NAMALWA (cell line): Measurements from ENCODE around the gene TMEM151A.

Source experiments
- DNase-seq: peaks from one replicate; pipeline ENCODE4 v3.0.0-alpha.2; 2015; ENCODE audit warnings: low spot score

The TMEM151A gene

DNA sequence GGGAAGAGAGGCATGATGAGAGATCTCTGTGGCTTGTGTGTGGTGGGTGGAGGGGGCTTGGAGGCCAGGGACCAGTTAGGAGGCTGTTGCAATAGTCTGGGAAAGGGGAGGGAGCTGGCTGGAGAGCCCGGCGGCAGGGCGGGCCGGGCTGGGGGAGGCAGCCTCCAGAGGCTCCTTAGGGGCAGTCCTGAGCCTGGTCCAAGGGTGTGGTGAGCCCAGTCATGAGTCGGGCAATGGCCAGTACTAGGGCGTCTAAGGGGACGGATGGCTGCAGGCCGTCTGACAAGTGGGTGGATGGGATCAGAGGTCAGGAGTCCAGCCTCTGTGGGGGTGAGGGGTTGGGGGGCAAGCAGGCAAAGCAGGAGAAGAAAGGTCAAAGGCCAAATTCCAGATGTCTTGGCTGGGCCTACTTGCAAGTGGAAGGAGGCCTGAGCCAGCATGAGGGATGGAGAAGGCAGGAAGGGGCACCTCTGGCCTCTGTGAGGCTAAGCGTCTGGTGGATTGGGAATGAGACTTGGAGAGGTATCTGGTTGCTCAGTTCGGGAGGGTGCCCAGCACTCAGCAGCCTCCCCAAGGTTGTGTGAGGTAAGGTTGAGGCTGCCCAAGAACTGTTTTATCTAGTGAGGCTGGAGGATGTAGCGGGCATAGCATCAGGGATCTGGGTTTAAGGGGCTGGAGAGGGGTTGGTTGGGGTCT is 31.2 kb downstream of the TMEM151A start:
- DNase-seq, result no peak

DNA sequence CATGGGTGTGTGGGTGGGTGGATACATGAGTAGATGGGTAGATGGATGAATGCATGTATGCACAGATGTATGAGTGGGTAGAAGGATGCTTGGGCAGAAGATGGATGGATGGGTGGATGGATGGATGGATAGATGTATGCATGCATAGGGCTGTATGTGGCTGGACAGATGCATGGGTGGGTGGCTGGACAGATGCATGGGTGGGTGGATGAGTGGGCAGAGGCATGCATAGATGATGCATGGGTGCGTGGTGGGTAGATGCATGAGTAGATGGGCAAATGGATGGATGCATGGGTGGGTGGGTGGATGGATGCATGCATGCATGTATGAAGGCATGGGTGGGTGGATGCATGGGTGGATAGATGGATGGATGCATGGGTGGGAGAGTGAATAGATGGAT is 32.0 kb downstream of the TMEM151A start:
- DNase-seq, result no peak

- no peak for DNase-seq
Measured at GRCh38 chr11:66324664-66325063, 33.0 kb downstream of the TMEM151A start.

DNA sequence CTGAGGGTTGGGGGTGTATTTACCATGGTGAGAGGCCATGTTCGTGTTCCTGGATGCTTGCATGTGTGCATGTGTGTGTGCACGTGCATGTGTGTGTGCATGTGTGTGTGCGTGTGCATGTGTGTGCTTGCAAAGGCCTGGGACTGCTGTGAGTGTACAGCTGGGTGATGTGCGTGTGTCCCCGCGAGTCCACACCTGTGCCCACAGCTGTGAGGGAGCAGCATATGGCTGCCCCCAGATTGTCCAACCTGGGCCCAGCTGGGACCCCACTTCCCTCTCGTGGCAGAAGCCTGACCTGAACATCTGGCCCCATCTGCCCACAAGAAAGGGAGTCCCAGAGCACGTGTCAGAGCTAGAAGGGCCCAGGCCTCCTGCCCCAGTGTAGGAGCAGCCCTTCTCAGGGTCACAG is 33.6 kb downstream of the TMEM151A start:
- peak; percentile 79 for DNase-seq

DNA sequence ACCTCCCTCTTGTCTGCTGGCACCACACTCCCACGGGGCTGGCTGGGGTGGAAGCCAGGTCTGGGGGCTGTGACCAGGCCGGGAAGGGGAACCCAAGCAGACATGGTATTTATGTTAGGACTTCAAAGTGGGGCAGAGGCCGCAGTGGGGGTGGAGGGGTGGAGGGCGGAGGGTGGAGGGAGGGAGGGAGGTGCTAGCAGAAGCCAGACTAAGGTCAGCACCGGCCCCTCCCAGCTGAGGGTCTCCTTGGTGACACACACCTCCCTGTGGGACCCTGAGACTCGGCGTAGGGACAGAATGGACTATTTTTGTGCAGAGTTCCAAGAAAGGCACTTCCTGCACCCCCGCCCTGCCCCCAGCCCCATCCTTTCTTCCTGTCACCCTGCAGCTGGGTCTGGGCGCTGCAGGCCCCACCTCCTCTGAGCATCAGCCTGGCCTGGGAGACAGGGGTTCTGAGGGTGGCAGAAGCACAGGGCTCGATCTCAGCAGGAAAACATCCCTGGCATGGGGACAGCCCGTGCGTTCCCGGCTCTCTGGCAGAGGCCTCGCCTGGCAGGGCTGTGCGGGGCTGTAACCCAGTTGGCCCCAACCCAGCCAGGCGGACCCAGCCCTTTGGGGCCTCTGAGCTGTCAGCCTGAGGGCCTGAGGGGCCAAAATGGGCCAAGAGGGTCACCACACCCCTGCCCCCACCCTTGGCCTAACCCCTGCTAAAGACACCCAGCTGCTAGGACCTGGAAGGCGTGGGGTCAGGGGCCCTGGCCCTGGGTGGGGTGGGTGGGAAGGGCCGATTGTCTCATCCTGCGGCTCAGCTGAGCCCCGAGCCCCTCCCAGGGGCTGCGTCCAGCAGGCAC is 34.8 kb downstream of the TMEM151A start:
- DNase-seq, result no peak

GRCh38 chr11:66327171-66328030 is 35.7 kb downstream of the TMEM151A start:
- DNase-seq, result no peak

DNA sequence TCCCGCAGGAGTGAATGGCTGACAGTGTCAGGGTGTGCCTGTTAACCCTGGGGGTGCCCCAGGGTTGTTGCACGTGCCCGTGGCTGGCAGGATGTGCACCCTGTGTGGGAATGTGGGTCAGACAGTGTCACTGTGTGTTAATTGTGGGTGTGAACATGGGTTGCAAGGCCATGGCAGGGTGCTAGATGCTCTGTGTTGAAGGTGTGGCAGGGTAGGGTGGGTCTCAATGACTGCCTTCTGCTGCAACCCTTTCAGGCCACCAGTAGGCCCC is 36.3 kb downstream of the TMEM151A start:
- no peak for DNase-seq

GRCh38 chr11:66328302-66329144 is 36.8 kb downstream of the TMEM151A start:
- DNase-seq, result peak; percentile 89

DNA sequence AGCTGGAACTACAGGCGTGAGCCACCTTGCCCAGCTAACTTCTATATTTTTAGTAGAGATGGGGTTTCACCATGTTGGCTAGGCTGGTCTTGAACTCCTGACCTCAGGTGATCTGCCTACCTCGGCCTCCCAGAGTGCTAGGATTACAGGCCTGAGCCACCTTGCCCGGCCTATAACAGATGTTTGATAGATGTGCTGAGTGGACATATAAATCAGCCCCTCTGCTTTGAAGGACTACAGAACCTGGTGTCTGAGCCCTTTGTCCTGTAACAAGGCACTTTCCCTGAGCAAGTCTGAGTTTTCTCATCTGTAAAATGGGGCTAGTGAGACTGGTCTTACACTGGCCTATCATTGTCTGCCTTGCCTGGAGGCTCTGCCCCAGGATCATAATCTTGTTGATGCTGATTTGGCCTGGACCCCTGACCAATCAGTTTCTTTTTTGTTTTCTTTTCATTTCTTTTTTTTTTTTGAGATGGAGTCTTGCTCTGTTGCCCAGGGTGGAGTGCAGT is 37.5 kb downstream of the TMEM151A start:
- DNase-seq, result no peak

DNA sequence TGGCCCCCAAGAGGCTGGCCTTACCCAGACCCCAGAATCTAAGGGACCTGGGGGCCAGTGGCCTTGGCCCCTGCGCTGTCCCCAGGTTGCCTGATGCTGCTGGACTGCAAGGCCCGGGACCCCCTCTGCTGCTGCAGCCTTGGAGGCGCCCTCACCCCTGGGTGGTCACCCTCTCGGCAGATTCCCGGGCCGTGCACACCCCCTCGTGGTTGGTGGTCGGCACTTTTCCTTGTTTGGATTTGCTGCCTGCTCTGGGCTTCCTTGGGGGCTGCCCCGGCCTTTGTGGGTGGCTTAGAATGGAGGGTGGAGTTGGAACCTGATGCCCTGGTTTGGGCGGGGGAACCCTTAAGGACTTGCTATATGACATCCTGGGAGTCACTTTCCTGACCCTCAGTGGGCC is 39.2 kb downstream of the TMEM151A start:
- no peak for DNase-seq

DNA sequence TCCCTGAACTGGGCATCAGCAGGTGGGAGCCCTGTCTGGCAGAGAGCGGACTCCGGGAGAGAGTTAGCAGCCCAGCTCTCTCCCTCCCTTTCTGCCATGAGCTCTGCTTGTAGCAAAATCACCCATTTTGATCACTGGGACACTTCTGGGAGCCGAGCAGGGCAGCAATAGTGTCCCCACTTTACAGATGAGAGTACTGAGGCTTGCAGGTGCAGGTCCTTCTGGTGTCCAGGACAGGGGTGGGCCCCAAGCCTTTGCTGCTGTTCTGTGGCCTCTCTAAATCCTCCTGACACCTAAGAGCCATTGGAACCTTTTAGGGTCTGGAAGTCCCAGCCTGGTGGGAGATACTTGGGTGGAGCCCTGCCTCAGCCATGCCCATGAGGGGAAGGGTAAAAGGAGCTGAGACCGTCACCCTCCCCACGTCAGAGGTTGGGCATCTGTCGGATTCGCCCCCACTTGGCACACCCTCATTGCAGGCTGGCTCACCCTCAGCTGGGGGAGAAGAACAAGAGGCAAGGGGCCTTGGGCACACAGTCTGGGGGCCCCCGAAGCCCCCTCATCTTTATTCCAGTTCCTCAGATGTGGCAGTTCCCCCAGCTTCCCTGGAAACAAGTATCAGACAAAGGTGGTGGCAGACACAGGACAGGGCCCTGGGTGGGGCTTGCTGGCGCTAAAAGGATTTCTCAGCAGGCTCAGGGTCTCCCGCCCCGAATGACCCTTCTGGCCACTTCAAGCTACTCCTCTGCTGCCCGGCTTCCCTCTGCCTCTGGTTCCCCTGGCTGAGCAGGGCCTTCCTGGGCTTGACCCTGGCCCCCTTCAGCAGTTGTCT is 40.1 kb downstream of the TMEM151A start:
- DNase-seq, result no peak

GRCh38 chr11:66332371-66333219 is 40.9 kb downstream of the TMEM151A start:
- DNase-seq, result no peak

DNA sequence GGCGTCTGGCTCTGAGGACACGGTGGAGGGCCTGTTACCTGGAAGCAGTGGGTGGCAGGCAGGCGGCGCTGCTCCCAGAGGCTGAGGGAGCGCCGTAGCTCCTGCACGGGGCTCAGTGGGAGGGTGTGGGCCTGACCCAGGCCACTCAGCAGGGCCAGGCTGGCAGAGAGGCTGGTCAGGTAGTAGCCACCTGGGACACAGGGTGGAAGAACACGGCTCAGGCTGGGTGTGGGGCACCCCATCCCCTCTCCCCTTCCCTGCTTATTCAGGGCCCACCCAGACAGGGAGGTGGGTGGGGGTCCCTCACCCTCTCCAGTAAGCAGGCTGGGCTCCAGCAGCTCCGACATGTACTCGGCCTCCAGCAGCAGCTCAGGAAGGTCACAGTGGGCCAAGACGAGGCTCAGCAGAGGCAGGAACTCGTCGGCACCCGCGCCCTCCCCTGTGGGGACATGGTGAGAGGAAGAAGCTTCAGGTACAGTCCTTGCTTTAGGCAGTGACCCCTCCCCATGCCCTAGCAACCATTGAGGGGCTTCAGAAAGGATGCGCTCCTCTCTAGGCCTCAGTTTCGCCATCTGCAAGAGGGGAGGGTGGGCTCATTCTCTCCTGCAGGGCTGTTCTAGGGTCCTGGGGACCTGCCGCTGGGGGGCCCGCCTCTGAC is 41.7 kb downstream of the TMEM151A start:
- no peak for DNase-seq

GRCh38 chr11:66333896-66334604 is 42.4 kb downstream of the TMEM151A start:
- no peak for DNase-seq

GRCh38 chr11:66334605-66335442 is 43.1 kb downstream of the TMEM151A start:
- DNase-seq, result no peak

GRCh38 chr11:66335531-66336233 is 44.0 kb downstream of the TMEM151A start:
- DNase-seq, result no peak
